Measurements from ENCODE around the gene YIPF2.

YIPF2 gene

DNA sequence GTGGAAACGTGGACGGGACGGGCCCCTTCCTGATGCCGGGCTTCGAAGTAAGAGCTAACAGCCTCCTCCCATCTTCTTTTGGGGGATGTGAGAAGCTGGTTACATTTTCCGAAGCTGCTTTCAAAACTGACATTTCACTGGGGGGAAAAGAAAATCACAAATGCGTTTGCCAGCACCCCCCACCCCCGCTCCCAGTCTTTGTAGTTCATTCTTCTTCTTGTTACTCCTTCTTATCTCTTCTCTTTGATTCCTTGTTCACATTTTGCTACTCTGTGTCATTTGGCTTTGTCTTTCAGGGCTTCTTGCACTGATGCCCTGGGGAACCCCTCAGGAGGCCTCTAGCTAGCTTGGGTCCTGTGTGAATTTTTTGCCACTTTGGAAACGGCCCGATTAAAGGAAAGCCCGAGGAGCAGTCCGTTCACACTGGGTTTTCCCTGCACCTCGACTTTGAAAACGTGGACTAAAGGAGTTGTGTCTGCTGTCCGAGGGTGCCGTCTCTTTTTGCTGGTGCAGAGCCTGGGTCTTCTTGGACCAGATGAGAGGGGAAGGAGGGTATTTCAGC is 55.8 kb downstream of the YIPF2 start:
- DNase-seq = no peak
